Measurements from ENCODE around the gene PTPRK. TPM values are rescaled to one million over a fixed set of nuclear protein-coding genes. Genes with fewer than 3 reads are reported as not detected.
A peak's percentile ranks its signal among the peaks of the same experiment; 100 is the strongest.

Gene PTPRK
- total and polyA plus RNA-seq, 2 of the 13 experiments (the other 11 are each of a cell fraction or from before 2014, with no cell fraction given), result 43.6 to 98.3 TPM

- TF ChIP-seq ISL2 (CRISPR knock-in tag; IDR thresholded peaks at IDR 0.05), result peak; percentile 92
- TF ChIP-seq FOXK1 (CRISPR knock-in tag; IDR thresholded peaks at IDR 0.05; ENCODE audit: borderline replicate concordance, low read depth), result peak; percentile 65
- 0 out of 2 replicates have a peak, but pooled peaks have one; percentile 42 for TF ChIP-seq KDM4B (CRISPR knock-in tag; IDR thresholded peaks at IDR 0.05)
- TF ChIP-seq POLR2A (IDR thresholded peaks at IDR 0.05; ENCODE audit: insufficient read depth in 1 of 2, low read depth in 2 of 2, low read length in 2 of 2), result peak; percentile 72 to 88
- no peak for TF ChIP-seq BATF2 (CRISPR knock-in tag; IDR thresholded peaks at IDR 0.05)
- TF ChIP-seq ZSCAN12 (CRISPR knock-in tag; IDR thresholded peaks at IDR 0.05), result no peak
- TF ChIP-seq ZNF280B (CRISPR knock-in tag; IDR thresholded peaks at IDR 0.05; ENCODE audit: borderline replicate concordance), result no peak
- peak; percentile 84 for TF ChIP-seq ELF3 (CRISPR knock-in tag; IDR thresholded peaks at IDR 0.05)
- TF ChIP-seq EEA1 (CRISPR knock-in tag; IDR thresholded peaks at IDR 0.05; ENCODE audit: borderline replicate concordance), result no peak
- peak; percentile 70; the same call in 1 of the 2 replicates for TF ChIP-seq ZNF646 (CRISPR knock-in tag; IDR thresholded peaks at IDR 0.05)
- TF ChIP-seq ZNF710 (CRISPR knock-in tag; IDR thresholded peaks at IDR 0.05; ENCODE audit: borderline replicate concordance), result peak; percentile 58; the same call in 1 of the 2 replicates
- 0 out of 2 replicates have a peak, but pooled peaks have one; percentile 17 for TF ChIP-seq IRF1 (CRISPR knock-in tag; IDR thresholded peaks at IDR 0.05; ENCODE audit: low read depth)
- no peak for TF ChIP-seq U2AF2 (IDR thresholded peaks at IDR 0.05; ENCODE audit: low read depth, low read length)
- no peak; the same call in none of the 2 replicates for TF ChIP-seq MBD4 (IDR thresholded peaks at IDR 0.05; ENCODE audit: borderline replicate concordance, low read length)
- peak; percentile 90 for TF ChIP-seq TFAP4 (IDR thresholded peaks at IDR 0.05; ENCODE audit: borderline replicate concordance, low read depth)
These were observed 12.8 kb downstream of the PTPRK start (continued) for GRCh38 chr6:128507337-128508310.

Measured in HepG2 (cell line).